A673 (cell line): ENCODE measurements around the gene RAB7B. TPM values are rescaled to one million over a fixed set of nuclear protein-coding genes. Genes with fewer than 3 reads are reported as not detected.

Source experiments
- BruUV-seq: library from RNA; stranded (reverse); fragments of 400-500 nt; replicated peaks from 2 replicates; lab custom pipeline; 2021; lab: Mats Ljungman, UMichigan
- CTCF ChIA-PET: fragments of 300-600 bp; sonication (Branson Sonifier 250); formaldehyde crosslinking; loops from one replicate; lab custom pipeline; 2022; ENCODE audit warnings: antibody characterized with exemption; lab: Charles Lee
- POLR2A ChIA-PET: fragments of 300-600 bp; sonication (Branson Sonifier 250); formaldehyde crosslinking; loops from one replicate; lab custom pipeline; 2022; ENCODE audit warnings: antibody characterized with exemption; ENCODE audit not compliant: low non-redundant PET; lab: Charles Lee
- DNase-seq: peaks from one replicate; pipeline ENCODE4 v3.0.0-alpha.2; 2015; ENCODE audit warnings: low spot score
- H3K27ac ChIP-seq: fragments of 200-600 bp; sonication (generic); 2 replicates; pipeline ENCODE4 v1.5.1; 2016; ENCODE audit warnings: mixed run types, low read depth, mild to moderate bottlenecking, mixed read lengths, antibody characterized with exemption, low read length; ENCODE audit not compliant: poor library complexity, severe bottlenecking
- H3K27me3 ChIP-seq: fragments of 200-600 bp; sonication (generic); replicated peaks from 2 replicates; pipeline ENCODE4 v1.6.1; 2017; ENCODE audit warnings: mixed run types, low read depth, mild to moderate bottlenecking, mixed read lengths, antibody characterized with exemption, low read length; ENCODE audit not compliant: insufficient read depth, poor library complexity
- H3K36me3 ChIP-seq: fragments of 200-600 bp; sonication (generic); 2 replicates; pipeline ENCODE4 v1.6.1; 2016; ENCODE audit warnings: mixed run types, mild to moderate bottlenecking, mixed read lengths, antibody characterized with exemption, low read length; ENCODE audit not compliant: insufficient read depth, poor library complexity, severe bottlenecking
- H3K4me1 ChIP-seq: fragments of 200-600 bp; sonication (generic); 2 replicates; pipeline ENCODE4 v1.6.1; 2017; ENCODE audit warnings: mixed run types, mild to moderate bottlenecking, mixed read lengths, antibody characterized with exemption, low read length; ENCODE audit not compliant: insufficient read depth, poor library complexity, severe bottlenecking
- H3K4me3 ChIP-seq: fragments of 200-600 bp; sonication (generic); 2 replicates; pipeline ENCODE4 v1.5.1; 2016; ENCODE audit warnings: low read depth, mixed run types, mild to moderate bottlenecking, mixed read lengths, low read length; ENCODE audit not compliant: poor library complexity, severe bottlenecking
- H3K9me3 ChIP-seq: fragments of 200-600 bp; sonication (generic); 2 replicates; pipeline ENCODE4 v1.6.1; 2016; ENCODE audit warnings: mixed run types, low read depth, mild to moderate bottlenecking, mixed read lengths, antibody characterized with exemption, low read length; ENCODE audit not compliant: poor library complexity, severe bottlenecking
- CTCF ChIP-seq: fragments of 300-800, 200-600 bp; sonication (generic); conservative IDR thresholded peaks from 2 replicates; pipeline ENCODE4 v1.5.1; 2017; ENCODE audit warnings: low read depth, mild to moderate bottlenecking, antibody characterized with exemption, low read length, moderate library complexity, mixed read lengths
- EZH2 ChIP-seq: fragments of 200-600 bp; sonication (generic); IDR thresholded peaks from 2 replicates; pipeline ENCODE4 v1.6.1; 2017; ENCODE audit warnings: borderline replicate concordance, low read depth, mild to moderate bottlenecking, mixed read lengths, antibody characterized with exemption, low read length; ENCODE audit not compliant: poor library complexity, severe bottlenecking
- intact Hi-C: fragments of 100-400 bp; cut with micrococcal nuclease; formaldehyde crosslinking; loops from one replicate; pipeline ENCODE4 v1.10.0; 2022; ENCODE audit not compliant: unreplicated experiment
- total RNA-seq: library from RNA; stranded (reverse); gene quantifications from 2 replicates; pipeline ENCODE4 v1.2.3, GENCODE V29; 2021

Gene RAB7B
- total RNA-seq, 1 experiment from 2014 or later, result 0.11 TPM

- no peak for TF ChIP-seq EZH2
- no peak for TF ChIP-seq CTCF
- H3K27ac ChIP-seq, result no peak overlapping the region
- H3K36me3 ChIP-seq, result no peaks in the 10 kb centered on the region
- no TSS peak for BruUV-seq
- intact Hi-C loops, result no loop called here
- CTCF ChIA-PET, result no interaction called here
- no peaks in the 10 kb centered on the region for H3K9me3 ChIP-seq
- no peaks in the 10 kb centered on the region for H3K27me3 ChIP-seq
- no peak for DNase-seq
- no peak overlapping the region for H3K4me3 ChIP-seq
- POLR2A ChIA-PET, result interaction anchor here (0.6 kb wide), 1 partner anchor 45 kb away, joined by 5 read pairs; no protein-coding TSS in a partner anchor
- H3K4me1 ChIP-seq, result no peaks in the 10 kb centered on the region
Measured at GRCh38 chr1:206039046-206039973, 36.1 kb upstream of the RAB7B start.

- intact Hi-C loops, result no loop called here
- no peak for DNase-seq
- POLR2A ChIA-PET, result no interaction called here
- no peaks in the 10 kb centered on the region for H3K36me3 ChIP-seq
- no peaks in the 10 kb centered on the region for H3K27me3 ChIP-seq
- no peaks in the 10 kb centered on the region for H3K4me1 ChIP-seq
- TF ChIP-seq EZH2 (no peak), CTCF (no peak)
- CTCF ChIA-PET, result no interaction called here
- no peak overlapping the region for H3K27ac ChIP-seq
- H3K9me3 ChIP-seq, result no peaks in the 10 kb centered on the region
- H3K4me3 ChIP-seq, result no peak overlapping the region
- no TSS peak for BruUV-seq
Measured at GRCh38 chr1:206037581-206037980, 34.4 kb upstream of the RAB7B start.

GRCh38 chr1:206036663-206037455 lies 33.7 kb upstream of the RAB7B start:
- BruUV-seq, result no TSS peak
- no peaks in the 10 kb centered on the region for H3K36me3 ChIP-seq

More at GRCh38 chr1:206036663-206037455, 33.7 kb upstream of the RAB7B start:
- POLR2A ChIA-PET, result no interaction called here
- no peaks in the 10 kb centered on the region for H3K9me3 ChIP-seq
- no peak overlapping the region for H3K4me3 ChIP-seq
- H3K4me1 ChIP-seq, result no peaks in the 10 kb centered on the region
- no peak overlapping the region for H3K27ac ChIP-seq
- intact Hi-C loops, result no loop called here
- CTCF ChIA-PET, result no interaction called here
- TF ChIP-seq EZH2, result no peak
- TF ChIP-seq CTCF, result no peak
- no peaks in the 10 kb centered on the region for H3K27me3 ChIP-seq
- no peak for DNase-seq
